Muscle of leg (tissue), 16 donors: ENCODE data around the gene METTL26. TPM values are rescaled to one million over a fixed set of nuclear protein-coding genes. Genes with fewer than 3 reads are reported as not detected.

Source experiments
- DNase-seq: peaks from one replicate; pipeline ENCODE4 v3.0.0; 2013
- H3K27ac ChIP-seq: one replicate; pipeline ENCODE4 v1.5.1; 2013; ENCODE audit warnings: mild to moderate bottlenecking, low read length, control low read depth
- H3K27me3 ChIP-seq: one replicate; pipeline ENCODE4 v1.6.1; 2013; ENCODE audit warnings: low read length; ENCODE audit not compliant: control insufficient read depth, insufficient read depth
- H3K36me3 ChIP-seq: one replicate; pipeline ENCODE4 v1.6.1; 2013; ENCODE audit warnings: low read length; ENCODE audit not compliant: control insufficient read depth, insufficient read depth
- H3K4me1 ChIP-seq: one replicate; pipeline ENCODE4 v1.6.1; 2013; ENCODE audit warnings: low read length; ENCODE audit not compliant: control insufficient read depth, insufficient read depth
- H3K4me3 ChIP-seq: one replicate; pipeline ENCODE4 v1.5.1; 2013; ENCODE audit warnings: low read length, control low read depth
- H3K9me3 ChIP-seq: replicated peaks from 2 replicates; pipeline ENCODE4 v1.6.1; 2013; ENCODE audit warnings: low read depth, low read length; ENCODE audit not compliant: control insufficient read depth
- WGBS: methylation state at CpG from one replicate; pipeline ENCODE4 v1.1.5; 2013; ENCODE audit warnings: missing lambda C conversion rate; ENCODE audit not compliant: insufficient coverage; 5-methylcytosine and 5-hydroxymethylcytosine counted together
- long read RNA-seq, 11 donors: transcript quantifications; one replicate each; lab custom pipeline, GENCODE V29; 2026
- polyA plus RNA-seq, 8 donors: library from polyadenylated mRNA; unstranded; fragments of 120-200 nt; gene quantifications; one replicate each; pipeline versions ENCODE4 v1.2.1 to v1.2.3, GENCODE V29; 2013; ENCODE audit warnings: inconsistent platforms in 1 of 8, low replicate concordance in 1 of 8; ENCODE audit not compliant: insufficient read length in 8 of 8, insufficient read depth in 1 of 8
- total RNA-seq: library from RNA; stranded (reverse); fragments of 120-200 nt; gene quantifications from one replicate; pipeline ENCODE4 v1.2.4, GENCODE V29; 2013

METTL26 gene
- total RNA-seq: 47.9 TPM
- polyA plus RNA-seq: 10 to 100 TPM; 39.3 to 59.1 (median 42.5) TPM
- long read RNA-seq, donor 1, transcript METTL26-201 (6 exons, 794 nt): major isoform, 8 of 17 reads
- long read RNA-seq, donor 1, partial matches to known transcripts: 0 of 17 reads
- long read RNA-seq, donor 1, other reads (novel, unspliced or antisense): 0 of 17 reads
- long read RNA-seq, donor 2, partial matches to known transcripts: 0 of 2 reads
- long read RNA-seq, donor 2, other reads (novel, unspliced or antisense): 0 of 2 reads
- long read RNA-seq, donor 3, transcript METTL26-206 (3 exons, 1,710 nt): minor isoform, 5 of 30 reads
- long read RNA-seq, donor 3, transcript METTL26-205 (5 exons, 726 nt): minor isoform, 6 of 30 reads
- long read RNA-seq, donor 3, transcript METTL26-201 (6 exons, 794 nt): major isoform, 11 of 30 reads
- long read RNA-seq, donor 3, partial matches to known transcripts: 0 of 30 reads
- long read RNA-seq, donor 3, other reads (novel, unspliced or antisense): 0 of 30 reads
- long read RNA-seq, donor 4, transcript METTL26-201 (6 exons, 794 nt): major isoform, 9 of 35 reads
- long read RNA-seq, donor 4, transcript METTL26-205 (5 exons, 726 nt): minor isoform, 5 of 35 reads
- long read RNA-seq, donor 4, transcript METTL26-203 (4 exons, 604 nt): minor isoform, 6 of 35 reads
- long read RNA-seq, donor 4, partial matches to known transcripts: 0 of 35 reads
- long read RNA-seq, donor 4, other reads (novel, unspliced or antisense): 0 of 35 reads
- long read RNA-seq, donor 5, transcript METTL26-205 (5 exons, 726 nt): minor isoform, 10 of 233 reads
- long read RNA-seq, donor 5, transcript METTL26-204 (4 exons, 558 nt): minor isoform, 10 of 233 reads
- long read RNA-seq, donor 5, transcript METTL26-201 (6 exons, 794 nt): major isoform, 27 of 233 reads
- long read RNA-seq, donor 5, transcript METTL26-202 (3 exons, 544 nt): minor isoform, 8 of 233 reads
- long read RNA-seq, donor 5, partial matches to known transcripts: 164 of 233 reads
- long read RNA-seq, donor 5, other reads (novel, unspliced or antisense): 0 of 233 reads
- long read RNA-seq, donor 6, transcript METTL26-202 (3 exons, 544 nt): minor isoform, 5 of 65 reads
- long read RNA-seq, donor 6, transcript METTL26-205 (5 exons, 726 nt): minor isoform, 12 of 65 reads
- long read RNA-seq, donor 6, transcript METTL26-201 (6 exons, 794 nt): major isoform, 30 of 65 reads
- long read RNA-seq, donor 6, transcript METTL26-211 (5 exons, 588 nt): minor isoform, 5 of 65 reads
- long read RNA-seq, donor 6, partial matches to known transcripts: 0 of 65 reads
- long read RNA-seq, donor 6, other reads (novel, unspliced or antisense): 0 of 65 reads
- long read RNA-seq, donor 7, transcript METTL26-201 (6 exons, 794 nt): major isoform, 14 of 29 reads
- long read RNA-seq, donor 7, partial matches to known transcripts: 0 of 29 reads
- long read RNA-seq, donor 7, other reads (novel, unspliced or antisense): 0 of 29 reads
- long read RNA-seq, donor 8, transcript METTL26-201 (6 exons, 794 nt): major isoform, 13 of 31 reads
- long read RNA-seq, donor 8, partial matches to known transcripts: 0 of 31 reads
- long read RNA-seq, donor 8, other reads (novel, unspliced or antisense): 0 of 31 reads
- long read RNA-seq, donor 9, transcript METTL26-201 (6 exons, 794 nt): major isoform, 7 of 21 reads
- long read RNA-seq, donor 9, transcript METTL26-211 (5 exons, 588 nt): minor isoform, 5 of 21 reads
- long read RNA-seq, donor 9, partial matches to known transcripts: 0 of 21 reads
- long read RNA-seq, donor 9, other reads (novel, unspliced or antisense): 0 of 21 reads
- long read RNA-seq, donor 10, transcript METTL26-206 (3 exons, 1,710 nt): minor isoform, 6 of 33 reads
- long read RNA-seq, donor 10, transcript METTL26-201 (6 exons, 794 nt): major isoform, 10 of 33 reads
- long read RNA-seq, donor 10, transcript METTL26-205 (5 exons, 726 nt): minor isoform, 7 of 33 reads
- long read RNA-seq, donor 10, partial matches to known transcripts: 0 of 33 reads
- long read RNA-seq, donor 10, other reads (novel, unspliced or antisense): 0 of 33 reads
- long read RNA-seq, donor 11, transcript METTL26-202 (3 exons, 544 nt): minor isoform, 5 of 34 reads
- long read RNA-seq, donor 11, transcript METTL26-205 (5 exons, 726 nt): minor isoform, 7 of 34 reads
- long read RNA-seq, donor 11, transcript METTL26-201 (6 exons, 794 nt): major isoform, 11 of 34 reads
- long read RNA-seq, donor 11, partial matches to known transcripts: 0 of 34 reads
- long read RNA-seq, donor 11, other reads (novel, unspliced or antisense): 0 of 34 reads

GRCh38 chr16:636206-637080 lies at the start of gene METTL26:
Gene METTL26 (minus strand): TSS chr16:636305. CDS start chr16:636290, 15 bp downstream.
- H3K4me3 ChIP-seq: peak within 1 kb of the TSS; percentile 94
- H3K36me3 ChIP-seq: peaks cover 18% of the 10 kb centered on the region
- H3K27me3 ChIP-seq: no peaks in the 10 kb centered on the region
- no peaks in the 10 kb centered on the region for H3K9me3 ChIP-seq
- WGBS: under 1% methylated on average over 90 of the region's 91 CpGs
- H3K4me1 ChIP-seq: peaks cover 29% of the 10 kb centered on the region
- peak; percentile 98 for DNase-seq
- H3K27ac ChIP-seq: peak within 1 kb of the TSS; percentile 96

DNA sequence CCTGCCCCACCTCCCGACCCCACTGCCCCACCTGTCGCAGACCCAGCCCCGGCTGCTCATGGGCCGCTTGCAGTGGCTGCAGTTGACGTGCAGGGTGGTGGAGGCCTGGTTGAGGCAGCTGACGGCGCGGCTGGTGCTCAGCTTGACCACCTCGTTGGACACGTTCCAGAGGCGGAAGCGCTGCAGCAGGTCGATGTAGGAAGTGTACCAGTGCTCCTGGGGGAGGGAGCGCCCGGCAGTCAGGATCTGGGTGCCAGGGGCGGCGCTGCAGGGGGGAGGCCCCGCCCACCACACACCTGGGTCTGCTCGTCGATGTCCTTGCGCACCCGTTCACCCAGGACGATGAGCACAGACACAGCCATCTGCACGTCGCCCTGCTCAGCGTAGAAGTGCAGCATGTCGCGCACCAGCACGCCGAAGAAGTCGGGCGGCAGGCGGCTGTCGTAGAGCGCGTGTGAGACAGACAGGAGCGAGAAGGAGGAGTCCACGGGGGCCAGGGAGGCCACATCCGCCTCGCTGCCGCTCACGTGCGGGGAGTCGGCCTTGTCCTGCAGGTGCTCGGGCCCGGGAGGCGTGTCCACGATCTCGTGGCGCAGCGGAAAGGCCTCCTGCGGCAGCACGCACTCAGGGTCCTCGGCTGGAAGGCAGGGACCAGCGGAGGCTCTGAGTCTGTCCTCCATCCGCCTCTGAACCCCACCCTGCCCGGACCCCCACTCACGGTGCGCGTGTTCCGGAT lies 49.0 kb upstream of the METTL26 start:
- Histone ChIP-seq H3K4me1 (peaks cover 45% of the 10 kb centered on the region), H3K27ac (no peak overlapping the region), H3K27me3 (no peaks in the 10 kb centered on the region), H3K9me3 (no peaks in the 10 kb centered on the region), H3K4me3 (peak overlapping the region; percentile 61), H3K36me3 (peaks cover 50% of the 10 kb centered on the region)
- DNase-seq: peak; percentile 41
- 88% methylated on average over 61 of the region's 61 CpGs for whole genome bisulfite sequencing

GRCh38 chr16:684071-684794 lies 48.1 kb upstream of the METTL26 start, which contains the start of gene JMJD8:
Gene JMJD8 (minus strand): TSS chr16:684334. CDS start chr16:684319, 15 bp downstream.
- Histone ChIP-seq H3K27me3 (no peaks in the 10 kb centered on the region), H3K4me1 (peaks cover 42% of the 10 kb centered on the region), H3K36me3 (peaks cover 50% of the 10 kb centered on the region), H3K27ac (peak within 1 kb of the TSS; percentile 42), H3K4me3 (peak within 1 kb of the TSS; percentile 61), H3K9me3 (no peaks in the 10 kb centered on the region)
- DNase-seq: peak; percentile 98
- 3% methylated on average over 91 of the region's 91 CpGs for WGBS

DNA sequence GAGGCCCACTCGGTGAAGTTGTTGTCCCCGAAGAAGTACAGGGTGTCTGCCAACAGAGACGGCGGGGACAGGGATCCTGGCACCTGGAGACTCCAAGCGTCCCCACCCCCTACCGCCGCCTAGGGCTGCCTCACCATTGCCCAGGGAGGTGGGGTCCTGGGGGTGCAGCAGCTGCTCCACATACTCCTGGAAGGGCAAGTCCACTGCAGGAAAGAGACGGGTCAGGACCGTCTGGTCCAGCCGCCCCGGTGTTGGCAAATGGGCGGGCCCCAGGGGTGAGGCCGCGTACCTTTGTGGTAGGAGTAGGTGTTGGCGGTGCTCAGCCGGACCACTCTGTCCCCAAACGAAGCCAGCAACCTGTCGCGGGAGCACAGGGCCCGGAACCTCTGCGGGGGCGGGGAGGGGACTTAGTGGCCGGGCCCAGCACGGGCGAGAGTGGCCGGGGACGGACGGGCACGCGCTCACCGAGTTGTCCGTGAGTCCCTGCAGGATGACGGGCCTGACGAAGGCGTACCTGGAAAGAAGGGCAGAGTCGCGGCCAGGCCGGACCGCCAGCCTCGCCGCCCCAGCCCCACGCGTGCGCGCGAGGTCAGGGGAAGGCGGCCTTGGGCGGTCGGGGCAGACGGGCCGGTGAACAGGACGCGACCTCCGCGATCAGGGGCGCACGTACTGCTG lies 47.4 kb upstream of the METTL26 start:
- DNase-seq: no peak
- no peaks in the 10 kb centered on the region for H3K27me3 ChIP-seq
- H3K9me3 ChIP-seq: no peaks in the 10 kb centered on the region
- H3K27ac ChIP-seq: no peak overlapping the region
- peaks cover 50% of the 10 kb centered on the region for H3K36me3 ChIP-seq
- peaks cover 44% of the 10 kb centered on the region for H3K4me1 ChIP-seq
- peak overlapping the region; percentile 61 for H3K4me3 ChIP-seq
- WGBS: 4% methylated on average over 45 of the region's 57 CpGs

GRCh38 chr16:682493-683395 lies 46.6 kb upstream of the METTL26 start:
- Histone ChIP-seq H3K4me1 (peaks cover 44% of the 10 kb centered on the region), H3K4me3 (no peak overlapping the region), H3K36me3 (peaks cover 50% of the 10 kb centered on the region), H3K27ac (no peak overlapping the region), H3K27me3 (peaks cover 5% of the 10 kb centered on the region), H3K9me3 (no peaks in the 10 kb centered on the region)
- DNase-seq: no peak
- WGBS: 80% methylated on average over 35 of the region's 36 CpGs

GRCh38 chr16:681746-682427 lies 45.8 kb upstream of the METTL26 start:
- WGBS: 84% methylated on average over 19 of the region's 28 CpGs
- H3K4me1 ChIP-seq: peaks cover 44% of the 10 kb centered on the region

More at GRCh38 chr16:681746-682427, 45.8 kb upstream of the METTL26 start:
- H3K36me3 ChIP-seq: peaks cover 43% of the 10 kb centered on the region
- DNase-seq: no peak
- no peaks in the 10 kb centered on the region for H3K9me3 ChIP-seq
- no peak overlapping the region for H3K4me3 ChIP-seq
- H3K27ac ChIP-seq: no peak overlapping the region
- peaks cover 13% of the 10 kb centered on the region for H3K27me3 ChIP-seq
